ENCODE results near the gene TMEM140.

The TMEM140 gene

GRCh38 chr7:135192914-135193536, 45.2 kb downstream of the TMEM140 start:
- ATAC-seq: no peak
- H3K4me3 Mint-ChIP-seq: no peak overlapping the region
- no peaks in the 10 kb centered on the region for H3K27me3 Mint-ChIP-seq
- H3K4me1 Mint-ChIP-seq: peaks cover 52% of the 10 kb centered on the region
- no peaks in the 10 kb centered on the region for H3K9me3 Mint-ChIP-seq
- peaks cover 100% of the 10 kb centered on the region for H3K36me3 Mint-ChIP-seq
- H3K27ac Mint-ChIP-seq: peak overlapping the region; percentile 63

- peaks cover 99% of the 10 kb centered on the region for H3K36me3 Mint-ChIP-seq
- no peaks in the 10 kb centered on the region for H3K27me3 Mint-ChIP-seq
- H3K27ac Mint-ChIP-seq: peak overlapping the region; percentile 63
- H3K4me1 Mint-ChIP-seq: peaks cover 46% of the 10 kb centered on the region
- no peaks in the 10 kb centered on the region for H3K9me3 Mint-ChIP-seq
- H3K4me3 Mint-ChIP-seq: no peak overlapping the region
- no peak for ATAC-seq
Measured at GRCh38 chr7:135193615-135194081, 45.8 kb downstream of the TMEM140 start.

GRCh38 chr7:135194494-135195095, 46.7 kb downstream of the TMEM140 start:
- Mint-ChIP-seq H3K9me3 (no peaks in the 10 kb centered on the region), H3K4me1 (peaks cover 45% of the 10 kb centered on the region), H3K4me3 (no peak overlapping the region), H3K27ac (no peak overlapping the region), H3K27me3 (no peaks in the 10 kb centered on the region), H3K36me3 (peaks cover 97% of the 10 kb centered on the region)
- ATAC-seq: no peak

GRCh38 chr7:135195156-135195555, 47.3 kb downstream of the TMEM140 start:
- Mint-ChIP-seq H3K27ac (no peak overlapping the region), H3K27me3 (no peaks in the 10 kb centered on the region), H3K4me3 (no peak overlapping the region), H3K4me1 (peaks cover 40% of the 10 kb centered on the region), H3K9me3 (no peaks in the 10 kb centered on the region), H3K36me3 (peaks cover 94% of the 10 kb centered on the region)
- ATAC-seq: no peak

- H3K36me3 Mint-ChIP-seq: peaks cover 93% of the 10 kb centered on the region
- H3K4me1 Mint-ChIP-seq: peaks cover 30% of the 10 kb centered on the region
- no peaks in the 10 kb centered on the region for H3K27me3 Mint-ChIP-seq
- H3K9me3 Mint-ChIP-seq: no peaks in the 10 kb centered on the region
- no peak overlapping the region for H3K27ac Mint-ChIP-seq
- no peak overlapping the region for H3K4me3 Mint-ChIP-seq
- no peak for ATAC-seq
Measured at GRCh38 chr7:135195968-135196629, 48.2 kb downstream of the TMEM140 start.

GRCh38 chr7:135197343-135197742, 49.5 kb downstream of the TMEM140 start:
- Mint-ChIP-seq H3K36me3 (peaks cover 92% of the 10 kb centered on the region), H3K27me3 (no peaks in the 10 kb centered on the region), H3K27ac (no peak overlapping the region), H3K4me3 (no peak overlapping the region), H3K4me1 (peaks cover 32% of the 10 kb centered on the region), H3K9me3 (no peaks in the 10 kb centered on the region)
- ATAC-seq: no peak

GRCh38 chr7:135197906-135198655, 50.2 kb downstream of the TMEM140 start:
- H3K4me1 Mint-ChIP-seq: peaks cover 30% of the 10 kb centered on the region
- ATAC-seq: no peak
- H3K4me3 Mint-ChIP-seq: no peak overlapping the region

GRCh38 chr7:135199439-135199838, 51.6 kb downstream of the TMEM140 start:
- H3K27me3 Mint-ChIP-seq: no peaks in the 10 kb centered on the region
- no peaks in the 10 kb centered on the region for H3K9me3 Mint-ChIP-seq
- peaks cover 26% of the 10 kb centered on the region for H3K4me1 Mint-ChIP-seq
- ATAC-seq: no peak
- no peak overlapping the region for H3K27ac Mint-ChIP-seq
- peaks cover 88% of the 10 kb centered on the region for H3K36me3 Mint-ChIP-seq
- no peak overlapping the region for H3K4me3 Mint-ChIP-seq

More at GRCh38 chr7:135197906-135198655, 50.2 kb downstream of the TMEM140 start:
- Mint-ChIP-seq H3K36me3 (peaks cover 88% of the 10 kb centered on the region), H3K27ac (no peak overlapping the region), H3K27me3 (no peaks in the 10 kb centered on the region), H3K9me3 (no peaks in the 10 kb centered on the region)

- no peak for ATAC-seq
- Mint-ChIP-seq H3K27me3 (no peaks in the 10 kb centered on the region), H3K4me1 (peaks cover 34% of the 10 kb centered on the region), H3K36me3 (peaks cover 85% of the 10 kb centered on the region), H3K27ac (no peak overlapping the region), H3K9me3 (no peaks in the 10 kb centered on the region), H3K4me3 (no peak overlapping the region)
Measured at GRCh38 chr7:135200821-135201331, 53.0 kb downstream of the TMEM140 start.

GRCh38 chr7:135201350-135201749, 53.5 kb downstream of the TMEM140 start:
- H3K4me3 Mint-ChIP-seq: no peak overlapping the region
- H3K9me3 Mint-ChIP-seq: no peaks in the 10 kb centered on the region
- peaks cover 39% of the 10 kb centered on the region for H3K4me1 Mint-ChIP-seq
- ATAC-seq: no peak
- no peak overlapping the region for H3K27ac Mint-ChIP-seq
- peaks cover 85% of the 10 kb centered on the region for H3K36me3 Mint-ChIP-seq
- no peaks in the 10 kb centered on the region for H3K27me3 Mint-ChIP-seq

- ATAC-seq: no peak
- Mint-ChIP-seq H3K36me3 (peaks cover 80% of the 10 kb centered on the region), H3K4me3 (no peak overlapping the region), H3K4me1 (peaks cover 63% of the 10 kb centered on the region), H3K27ac (no peak overlapping the region), H3K27me3 (no peaks in the 10 kb centered on the region), H3K9me3 (no peaks in the 10 kb centered on the region)
Measured at GRCh38 chr7:135204341-135204749, 56.5 kb downstream of the TMEM140 start.

GRCh38 chr7:135204876-135205275, 57.0 kb downstream of the TMEM140 start:
- H3K9me3 Mint-ChIP-seq: no peaks in the 10 kb centered on the region
- H3K4me3 Mint-ChIP-seq: no peak overlapping the region
- no peak overlapping the region for H3K27ac Mint-ChIP-seq
- H3K4me1 Mint-ChIP-seq: peaks cover 66% of the 10 kb centered on the region
- ATAC-seq: no peak
- no peaks in the 10 kb centered on the region for H3K27me3 Mint-ChIP-seq
- H3K36me3 Mint-ChIP-seq: peaks cover 76% of the 10 kb centered on the region

GRCh38 chr7:135205850-135206249, 58.0 kb downstream of the TMEM140 start:
- H3K27ac Mint-ChIP-seq: peak overlapping the region; percentile 95
- no peaks in the 10 kb centered on the region for H3K27me3 Mint-ChIP-seq
- peaks cover 71% of the 10 kb centered on the region for H3K36me3 Mint-ChIP-seq
- peaks cover 73% of the 10 kb centered on the region for H3K4me1 Mint-ChIP-seq
- no peak for ATAC-seq
- H3K9me3 Mint-ChIP-seq: no peaks in the 10 kb centered on the region
- no peak overlapping the region for H3K4me3 Mint-ChIP-seq

- Mint-ChIP-seq H3K4me3 (peak overlapping the region; percentile 70), H3K36me3 (peaks cover 61% of the 10 kb centered on the region), H3K4me1 (peaks cover 73% of the 10 kb centered on the region), H3K9me3 (no peaks in the 10 kb centered on the region), H3K27me3 (no peaks in the 10 kb centered on the region), H3K27ac (peak overlapping the region; percentile 95)
- ATAC-seq: peak; percentile 52
Measured at GRCh38 chr7:135206941-135207391, 59.1 kb downstream of the TMEM140 start.
